Breast epithelium (tissue), 4 donors: Measurements from ENCODE around the gene SH2D1A. TPM values are rescaled to one million over a fixed set of nuclear protein-coding genes. Genes with fewer than 3 reads are reported as not detected.

Experiments used
- DNase-seq, 2 donors: peaks; one replicate each; pipeline ENCODE4 v3.0.0-alpha.2; 2019; ENCODE audit warnings: low spot score in 2 of 2
- H3K27ac ChIP-seq, 2 donors: fragments of 200-600 bp; sonication (generic) in 1 of 2; one replicate each; pipeline ENCODE4 v1.5.1; 2016 to 2019; ENCODE audit warnings: mild to moderate bottlenecking in 1 of 2
- H3K27me3 ChIP-seq, 2 donors: fragments of 200-600 bp; sonication (generic) in 1 of 2; one replicate each; pipeline versions ENCODE4 v1.5.1 to v1.6.0; 2017 to 2019; ENCODE audit warnings: control low read depth in 1 of 2, mild to moderate bottlenecking in 1 of 2
- H3K36me3 ChIP-seq: fragments of 200-600 bp; one replicate; pipeline ENCODE4 v1.5.1; 2019
- H3K4me1 ChIP-seq, 2 donors: fragments of 200-600 bp; sonication (generic); one replicate each; pipeline ENCODE4 v1.5.1; 2016 to 2019; ENCODE audit warnings: control low read depth in 1 of 2
- H3K4me3 ChIP-seq, 3 donors: fragments of 200-600 bp; sonication (generic); 1 replicate in 2 of 3; 2 replicates in 1 of 3; pipeline ENCODE4 v1.5.1; 2016 to 2019; ENCODE audit warnings: mild to moderate bottlenecking in 3 of 3, moderate library complexity in 2 of 3
- H3K9me3 ChIP-seq, 2 donors: fragments of 200-600 bp; sonication (generic) in 1 of 2; one replicate each; pipeline ENCODE4 v1.5.1; 2016 to 2019; ENCODE audit warnings: control low read depth in 1 of 2
- CTCF ChIP-seq, 3 donors: fragments of 450-650 bp; IDR thresholded peaks; one replicate each; pipeline ENCODE4 v1.5.1; 2016 to 2017; ENCODE audit warnings: antibody characterized with exemption in 3 of 3, mild to moderate bottlenecking in 3 of 3, moderate library complexity in 3 of 3
- POLR2A ChIP-seq: fragments of 450-650 bp; IDR thresholded peaks from one replicate; pipeline ENCODE4 v1.6.1; 2016; ENCODE audit warnings: antibody characterized with exemption, mild to moderate bottlenecking, moderate library complexity
- POLR2AphosphoS5 ChIP-seq, 3 donors: sonication (generic); formaldehyde crosslinking; IDR thresholded peaks; one replicate each; pipeline ENCODE4 v1.6.1; 2017; ENCODE audit warnings: antibody characterized with exemption in 3 of 3
- intact Hi-C: fragments of 100-400 bp; cut with DNase I; formaldehyde crosslinking; loops from one replicate; pipeline ENCODE4 v1.15.1; 2023; ENCODE audit warnings: low total_unique reads
- total RNA-seq, 3 donors: library from RNA; depleted of rRNA; stranded (reverse); fragments of >200 nt; gene quantifications; one replicate each; pipeline ENCODE4 v1.1.0, GENCODE V29; 2016

SH2D1A gene
- total RNA-seq, 3 donors from 2014 or later, result 0.64 to 2.0 (median 0.88) TPM

DNA sequence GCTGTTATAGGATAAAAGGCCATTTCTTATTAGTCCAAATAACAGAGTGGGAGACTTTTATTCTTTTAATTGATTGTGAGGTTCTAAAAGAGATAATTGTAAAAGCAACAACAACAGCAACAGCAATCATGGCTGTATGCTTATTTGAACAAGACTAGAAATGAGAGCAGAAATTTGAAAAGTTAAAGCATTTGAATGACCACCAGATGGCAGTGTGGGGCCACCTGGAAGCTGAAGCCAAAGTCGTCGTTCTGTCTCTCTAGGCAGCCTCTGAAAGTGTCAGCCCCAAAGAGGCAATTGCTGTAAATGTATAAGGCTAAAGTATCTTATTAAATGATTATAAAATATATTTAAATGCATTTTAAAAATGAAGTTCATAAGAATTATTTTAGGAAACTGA is 42.2 kb downstream of the SH2D1A start:
- no peaks in the 10 kb centered on the region for H3K36me3 ChIP-seq
- DNase-seq, result no peak
- TF ChIP-seq POLR2A (no peak), CTCF (IDR thresholded peaks at IDR 0.05) (peak; percentile 22 to 46 (median 29))
- no peak overlapping the region for H3K4me3 ChIP-seq
- no peaks in the 10 kb centered on the region for H3K9me3 ChIP-seq
- H3K27ac ChIP-seq, result no peak overlapping the region
- peaks cover 0 to 39% of the 10 kb centered on the region in 2 donors for H3K27me3 ChIP-seq
- intact Hi-C loops, result no loop called here
- no peaks in the 10 kb centered on the region for H3K4me1 ChIP-seq

- Histone ChIP-seq H3K36me3 (no peaks in the 10 kb centered on the region), H3K9me3 (no peaks in the 10 kb centered on the region), H3K27me3 (peaks cover 0 to 20% of the 10 kb centered on the region in 2 donors), H3K4me1 (no peaks in the 10 kb centered on the region), H3K27ac (no peak overlapping the region), H3K4me3 (no peak overlapping the region)
- intact Hi-C loops, result no loop called here
- TF ChIP-seq CTCF (IDR thresholded peaks at IDR 0.05), result no peak
- TF ChIP-seq POLR2AphosphoS5 (IDR thresholded peaks at IDR 0.05), result no peak
- TF ChIP-seq POLR2A, result no peak
- no peak for DNase-seq
Observed at GRCh38 chrX:124392794-124393193, 46.4 kb downstream of the SH2D1A start.

GRCh38 chrX:124393238-124393637 is 46.9 kb downstream of the SH2D1A start:
- no peak overlapping the region for H3K4me3 ChIP-seq
- H3K9me3 ChIP-seq, result no peaks in the 10 kb centered on the region
- no peaks in the 10 kb centered on the region for H3K4me1 ChIP-seq
- intact Hi-C loops, result no loop called here
- peaks cover 0 to 16% of the 10 kb centered on the region in 2 donors for H3K27me3 ChIP-seq
- H3K36me3 ChIP-seq, result no peaks in the 10 kb centered on the region
- DNase-seq, result no peak
- no peak for TF ChIP-seq POLR2A
- no peak for TF ChIP-seq POLR2AphosphoS5 (IDR thresholded peaks at IDR 0.05)
- no peak for TF ChIP-seq CTCF (IDR thresholded peaks at IDR 0.05)
- no peak overlapping the region for H3K27ac ChIP-seq

- no peak for DNase-seq
- H3K9me3 ChIP-seq, result no peaks in the 10 kb centered on the region
- H3K4me1 ChIP-seq, result no peaks in the 10 kb centered on the region
- no peak overlapping the region for H3K27ac ChIP-seq
- intact Hi-C loops, result no loop called here
- no peaks in the 10 kb centered on the region for H3K36me3 ChIP-seq
- TF ChIP-seq CTCF (IDR thresholded peaks at IDR 0.05), result no peak
- TF ChIP-seq POLR2AphosphoS5 (IDR thresholded peaks at IDR 0.05), result no peak
- TF ChIP-seq POLR2A, result no peak
- peaks cover 0 to 15% of the 10 kb centered on the region in 2 donors for H3K27me3 ChIP-seq
- H3K4me3 ChIP-seq, result no peak overlapping the region
Observed at GRCh38 chrX:124393659-124394058, 47.3 kb downstream of the SH2D1A start.

GRCh38 chrX:124395145-124395880 is 49.0 kb downstream of the SH2D1A start:
- intact Hi-C loops, result no loop called here
- no peaks in the 10 kb centered on the region for H3K4me1 ChIP-seq
- no peak for DNase-seq
- H3K36me3 ChIP-seq, result no peaks in the 10 kb centered on the region
- H3K4me3 ChIP-seq, result no peak overlapping the region
- H3K27ac ChIP-seq, result no peak overlapping the region
- H3K9me3 ChIP-seq, result no peaks in the 10 kb centered on the region
- peaks cover 0 to 23% of the 10 kb centered on the region in 2 donors for H3K27me3 ChIP-seq
- TF ChIP-seq POLR2AphosphoS5 (IDR thresholded peaks at IDR 0.05) (no peak), CTCF (IDR thresholded peaks at IDR 0.05) (no peak), POLR2A (no peak)
